ENCODE data around the gene OPA3. TPM values are rescaled to one million over a fixed set of nuclear protein-coding genes. Genes with fewer than 3 reads are reported as not detected.

OPA3 gene
- polyA plus RNA-seq, 1 donor from 2014 or later: 6.0 TPM

GRCh38 chr19:45601115-45601514 is 16.5 kb upstream of the OPA3 start:
- peaks cover 73% of the 10 kb centered on the region for H3K27me3 ChIP-seq (ENCODE audit: insufficient read depth, low read depth, low read length)
- no peaks in the 10 kb centered on the region for H4K20me1 ChIP-seq (ENCODE audit: insufficient read depth)
- no peak overlapping the region for H3K4me3 ChIP-seq (ENCODE audit: low read length)
- TF ChIP-seq MXI1 (conservative IDR thresholded peaks at IDR 0.05; ENCODE audit: poor library complexity, severe bottlenecking) (no peak), CTCF (IDR thresholded peaks at IDR 0.05; ENCODE audit: poor library complexity, severe bottlenecking) (no peak), RAD21 (conservative IDR thresholded peaks at IDR 0.05) (no peak), EP300 (conservative IDR thresholded peaks at IDR 0.05; ENCODE audit: poor library complexity, severe bottlenecking) (no peak), POLR2AphosphoS5 (IDR thresholded peaks at IDR 0.05) (no peak), REST (IDR thresholded peaks at IDR 0.05; ENCODE audit: borderline replicate concordance) (no peak), SMC3 (conservative IDR thresholded peaks at IDR 0.05; ENCODE audit: poor library complexity) (no peak), TAF1 (IDR thresholded peaks at IDR 0.05; ENCODE audit: low read depth) (no peak), EZH2 (IDR thresholded peaks at IDR 0.05; ENCODE audit: borderline replicate concordance, insufficient read depth, low read length, poor library complexity, severe bottlenecking) (no peak)
- H2AFZ ChIP-seq (ENCODE audit: low read depth, low read length): no peak overlapping the region
- H3K9ac ChIP-seq (ENCODE audit: low read length): no peak overlapping the region
- no peak overlapping the region for H3K27ac ChIP-seq (ENCODE audit: low read length)
- H3K4me2 ChIP-seq (ENCODE audit: low read length): no peak overlapping the region
- H3K9me3 ChIP-seq (ENCODE audit: low read length): no peaks in the 10 kb centered on the region
- no peaks in the 10 kb centered on the region for H3F3A ChIP-seq (ENCODE audit: insufficient read depth, low read length, poor library complexity, severe bottlenecking)
- no peaks in the 10 kb centered on the region for H3K9me2 ChIP-seq (ENCODE audit: insufficient read depth, low read length)
- H3K79me2 ChIP-seq (replicated peaks; ENCODE audit: insufficient read depth, low read length): no peaks in the 10 kb centered on the region
- no peaks in the 10 kb centered on the region for H3K36me3 ChIP-seq (ENCODE audit: insufficient read depth, low read length)

GRCh38 chr19:45600340-45600885 is 15.8 kb upstream of the OPA3 start:
- H4K20me1 ChIP-seq (ENCODE audit: insufficient read depth): no peaks in the 10 kb centered on the region
- no peaks in the 10 kb centered on the region for H3K9me3 ChIP-seq (ENCODE audit: low read length)
- H3K4me2 ChIP-seq (ENCODE audit: low read length): no peak overlapping the region
- no peaks in the 10 kb centered on the region for H3K36me3 ChIP-seq (ENCODE audit: insufficient read depth, low read length)
- no peak overlapping the region for H3K4me3 ChIP-seq (ENCODE audit: low read length)
- TF ChIP-seq POLR2AphosphoS5 (IDR thresholded peaks at IDR 0.05) (no peak), SMC3 (conservative IDR thresholded peaks at IDR 0.05; ENCODE audit: poor library complexity) (no peak), CTCF (IDR thresholded peaks at IDR 0.05; ENCODE audit: poor library complexity, severe bottlenecking) (no peak), REST (IDR thresholded peaks at IDR 0.05; ENCODE audit: borderline replicate concordance) (no peak), TAF1 (IDR thresholded peaks at IDR 0.05; ENCODE audit: low read depth) (no peak), EZH2 (IDR thresholded peaks at IDR 0.05; ENCODE audit: borderline replicate concordance, insufficient read depth, low read length, poor library complexity, severe bottlenecking) (no peak), EP300 (conservative IDR thresholded peaks at IDR 0.05; ENCODE audit: poor library complexity, severe bottlenecking) (no peak), RAD21 (conservative IDR thresholded peaks at IDR 0.05) (no peak), MXI1 (conservative IDR thresholded peaks at IDR 0.05; ENCODE audit: poor library complexity, severe bottlenecking) (no peak)
- no peak overlapping the region for H2AFZ ChIP-seq (ENCODE audit: low read depth, low read length)
- no peaks in the 10 kb centered on the region for H3F3A ChIP-seq (ENCODE audit: insufficient read depth, low read length, poor library complexity, severe bottlenecking)
- H3K9me2 ChIP-seq (ENCODE audit: insufficient read depth, low read length): no peaks in the 10 kb centered on the region
- peaks cover 80% of the 10 kb centered on the region for H3K27me3 ChIP-seq (ENCODE audit: insufficient read depth, low read depth, low read length)
- no peak overlapping the region for H3K9ac ChIP-seq (ENCODE audit: low read length)
- no peaks in the 10 kb centered on the region for H3K79me2 ChIP-seq (replicated peaks; ENCODE audit: insufficient read depth, low read length)
- H3K27ac ChIP-seq (ENCODE audit: low read length): no peak overlapping the region

Measured in neural cell (in vitro differentiated cells).